SK-N-SH (cell line): ENCODE measurements around the gene MRNIP. TPM values are rescaled to one million over a fixed set of nuclear protein-coding genes. Genes with fewer than 3 reads are reported as not detected.

ENCODE experiments used
- CTCF ChIA-PET: fragments of 300-600, 350-600 bp; formaldehyde crosslinking; extraction: SDS; loops from one replicate; lab custom pipeline; 2021; lab: Yijun Ruan, JAX
- POLR2A ChIA-PET: fragments of 350-600 bp; sonication (Branson Sonifier 250); formaldehyde crosslinking; extraction: SDS; loops from one replicate; lab custom pipeline; 2020; ENCODE audit warnings: antibody characterized with exemption, inconsistent platforms; lab: Yijun Ruan, JAX
- DNase-seq: peaks from one replicate; pipeline ENCODE4 v3.0.0; 2012
- H2AFZ ChIP-seq: fragments of 200-600 bp; sonication (generic); 2 replicates; pipeline ENCODE4 v1.8.1; 2016; ENCODE audit warnings: antibody characterized with exemption, mild to moderate bottlenecking, low read depth
- H3F3A ChIP-seq: fragments of 200-600 bp; sonication (generic); replicated peaks from 2 replicates; pipeline ENCODE3; 2016; ENCODE audit warnings: antibody characterized with exemption, mild to moderate bottlenecking; ENCODE audit not compliant: insufficient read depth
- H3K27ac ChIP-seq, 2 experiments: fragments of 200-500 bp in 1 of 2; fragments of 200-600 bp in 1 of 2; sonication (Bioruptor generic) in 1 of 2; sonication (generic), shearing (Covaris generic) in 1 of 2; 2 replicates each; pipeline versions ENCODE4 v1.5.1 to v1.6.1; 2014 to 2016; ENCODE audit warnings: low read depth in 2 of 2, inconsistent platforms in 1 of 2, low read length in 1 of 2, mild to moderate bottlenecking in 1 of 2, mixed read lengths in 1 of 2
- H3K27me3 ChIP-seq: fragments of 200-600 bp; sonication (generic), shearing (Covaris generic); 2 replicates; pipeline ENCODE4 v1.6.1; 2016; ENCODE audit warnings: mixed run types; ENCODE audit not compliant: insufficient read depth
- H3K36me3 ChIP-seq, 2 experiments: fragments of 200-500 bp in 1 of 2; fragments of 200-600 bp in 1 of 2; sonication (Bioruptor generic) in 1 of 2; sonication (generic) in 1 of 2; replicated peaks in 1 of 2; 2 replicates each; pipeline versions ENCODE3 to v1.5.1; 2014 to 2016; ENCODE audit warnings: low read length in 1 of 2, mild to moderate bottlenecking in 1 of 2; ENCODE audit not compliant: insufficient read depth in 2 of 2, control insufficient read depth in 1 of 2
- H3K4me1 ChIP-seq, 2 experiments: fragments of 200-500 bp in 1 of 2; fragments of 200-600 bp in 1 of 2; sonication (Bioruptor generic) in 1 of 2; sonication (generic), shearing (Covaris generic) in 1 of 2; 2 replicates each; pipeline versions ENCODE4 v1.5.1 to v1.6.1; 2014 to 2016; ENCODE audit warnings: low read depth in 1 of 2, low read length in 1 of 2, mixed run types in 1 of 2; ENCODE audit not compliant: insufficient read depth in 2 of 2, control insufficient read depth in 1 of 2
- H3K4me2 ChIP-seq: fragments of 200-600 bp; sonication (generic), shearing (Covaris generic); 2 replicates; pipeline ENCODE4 v1.6.1; 2017; ENCODE audit warnings: mixed run types
- H3K4me3 ChIP-seq, 2 experiments: fragments of 200-500 bp in 1 of 2; fragments of 200-600 bp in 1 of 2; sonication (Bioruptor generic) in 1 of 2; sonication (generic), shearing (Covaris generic) in 1 of 2; 2 replicates each; pipeline versions ENCODE4 v1.5.1 to v1.8.1; 2014 to 2016; ENCODE audit warnings: low read depth in 2 of 2, inconsistent platforms in 1 of 2, low read length in 1 of 2, mild to moderate bottlenecking in 1 of 2, mixed read lengths in 1 of 2, moderate library complexity in 1 of 2
- H3K79me2 ChIP-seq: fragments of 200-600 bp; sonication (generic); 2 replicates; pipeline ENCODE4 v1.8.1; 2017; ENCODE audit warnings: mild to moderate bottlenecking; ENCODE audit not compliant: insufficient read depth
- H3K9ac ChIP-seq: fragments of 200-600 bp; sonication (generic); 2 replicates; pipeline ENCODE4 v1.6.1; 2017; ENCODE audit warnings: mixed run types
- H3K9me2 ChIP-seq: fragments of 200-600 bp; sonication (generic); 2 replicates; pipeline ENCODE4 v1.6.1; 2017; ENCODE audit warnings: mixed run types
- H3K9me3 ChIP-seq: fragments of 200-600 bp; sonication (generic); 2 replicates; pipeline ENCODE4 v1.6.1; 2017; ENCODE audit warnings: mixed run types, mild to moderate bottlenecking, moderate library complexity
- H4K20me1 ChIP-seq: fragments of 200-600 bp; sonication (generic); 2 replicates; pipeline ENCODE4 v1.6.1; 2017; ENCODE audit warnings: mild to moderate bottlenecking, mixed run types; ENCODE audit not compliant: insufficient read depth
- CHD2 ChIP-seq: fragments of 150-350 bp; IDR thresholded peaks from 2 replicates; pipeline ENCODE4 v1.6.1; 2018; ENCODE audit warnings: low read length; ENCODE audit not compliant: partially characterized antibody
- ELF1 ChIP-seq: IDR thresholded peaks from 2 replicates; pipeline ENCODE4 v1.4.0; 2012
- EP300 ChIP-seq, 2 experiments: IDR thresholded peaks; 2 replicates each; pipeline versions ENCODE4 v1.4.0 to v1.6.1; 2012; ENCODE audit warnings: borderline replicate concordance in 1 of 2, low read depth in 1 of 2, low read length in 1 of 2
- EZH2phosphoT487 ChIP-seq: fragments of 200-600 bp; sonication (generic); IDR thresholded peaks from 2 replicates; pipeline ENCODE4 v1.6.1; 2017; ENCODE audit warnings: low read depth, mixed run types, mild to moderate bottlenecking, antibody characterized with exemption, moderate library complexity, borderline replicate concordance
- FOSL2 ChIP-seq: IDR thresholded peaks from 2 replicates; pipeline ENCODE4 v1.4.0; 2012; ENCODE audit warnings: low read depth, mild to moderate bottlenecking, moderate library complexity, borderline replicate concordance
- FOXM1 ChIP-seq: IDR thresholded peaks from 2 replicates; pipeline ENCODE4 v1.4.0; 2012; ENCODE audit warnings: low read depth, mild to moderate bottlenecking
- GABPA ChIP-seq: IDR thresholded peaks from 2 replicates; pipeline ENCODE4 v1.4.0; 2012; ENCODE audit warnings: low read depth, mild to moderate bottlenecking
- GATA2 ChIP-seq: sonication (generic); formaldehyde crosslinking; IDR thresholded peaks from 2 replicates; pipeline ENCODE4 v1.5.0; 2020; ENCODE audit warnings: mild to moderate bottlenecking, missing genetic modification reagents
- IRF3 ChIP-seq: fragments of 150-350 bp; IDR thresholded peaks from 2 replicates; pipeline ENCODE4 v1.6.1; 2016; ENCODE audit warnings: mild to moderate bottlenecking, low read depth, low read length
- JUND ChIP-seq: IDR thresholded peaks from 2 replicates; pipeline ENCODE4 v1.4.0; 2012
- MAX ChIP-seq: IDR thresholded peaks from 2 replicates; pipeline ENCODE4 v1.4.0; 2012; ENCODE audit warnings: low read depth
- NFIC ChIP-seq: IDR thresholded peaks from 2 replicates; pipeline ENCODE4 v1.4.0; 2012; ENCODE audit warnings: borderline replicate concordance
- PBX3 ChIP-seq: IDR thresholded peaks from 2 replicates; pipeline ENCODE4; 2012
- POLR2AphosphoS5 ChIP-seq: IDR thresholded peaks from 2 replicates; pipeline ENCODE4 v1.6.1; 2012; ENCODE audit warnings: low read depth, low read length
- RAD21 ChIP-seq: IDR thresholded peaks from 2 replicates; pipeline ENCODE4 v1.6.1; 2012; ENCODE audit warnings: mild to moderate bottlenecking, low read length
- RXRA ChIP-seq: IDR thresholded peaks from 2 replicates; pipeline ENCODE4 v1.4.0; 2012; ENCODE audit warnings: low read depth, mild to moderate bottlenecking, borderline replicate concordance
- TAF1 ChIP-seq: IDR thresholded peaks from 2 replicates; pipeline ENCODE4 v1.6.1; 2012; ENCODE audit warnings: low read depth, mild to moderate bottlenecking, low read length, moderate library complexity, borderline replicate concordance
- TEAD4 ChIP-seq: IDR thresholded peaks from 2 replicates; pipeline ENCODE4 v1.4.0; 2012; ENCODE audit warnings: mild to moderate bottlenecking, borderline replicate concordance; ENCODE audit not compliant: insufficient read depth
- YY1 ChIP-seq: IDR thresholded peaks from 2 replicates; pipeline ENCODE4 v1.4.0; 2012; ENCODE audit warnings: low read depth, mild to moderate bottlenecking
- ZBTB33 ChIP-seq: IDR thresholded peaks from 2 replicates; pipeline ENCODE4 v1.4.0; 2012; ENCODE audit warnings: low read depth, borderline replicate concordance
- WGBS: methylation state at CpG from one replicate; pipeline ENCODE4 v1.1.6; 2017; ENCODE audit warnings: low lambda C conversion rate; 5-methylcytosine and 5-hydroxymethylcytosine counted together
- polyA plus RNA-seq, 3 experiments: library from polyadenylated mRNA; depleted of rRNA; stranded (reverse); fragments of >200 nt; gene quantifications; 2 replicates each; pipeline ENCODE4 v1.2.3, GENCODE V29; 2012

The MRNIP gene
- polyA plus RNA-seq, 1 of the 3 experiments (the other 2 are of a cell fraction): 32.8 TPM

- DNase-seq: peak; percentile 12
- 0 out of 4 replicates have a peak overlapping the region, but pooled peaks of 1 of the 2 experiments have one; percentile 15 for H3K27ac ChIP-seq
- no peaks in the 10 kb centered on the region for H3K9me3 ChIP-seq
- H4K20me1 ChIP-seq: peaks cover 81% of the 10 kb centered on the region
- H3K36me3 ChIP-seq: peaks cover 72 to 90% of the 10 kb centered on the region in 2 experiments
- 72% methylated on average over 9 of the region's 9 CpGs for WGBS
- H2AFZ ChIP-seq: no peak overlapping the region
- no peak overlapping the region for H3K9ac ChIP-seq
- H3K4me1 ChIP-seq: peaks cover 4 to 5% of the 10 kb centered on the region in 2 experiments; a peak in 3 of 4 replicates
- H3K9me2 ChIP-seq: no peaks in the 10 kb centered on the region
- peaks cover 75% of the 10 kb centered on the region for H3K79me2 ChIP-seq
- 0 out of 2 replicates have a peak overlapping the region, but pooled peaks have one; percentile 4 for H3K4me2 ChIP-seq
- TF ChIP-seq FOSL2: peak; percentile 27; the same call in 1 of the 2 replicates
- no peak for TF ChIP-seq POLR2AphosphoS5
- no peak for TF ChIP-seq CHD2
- H3K4me3 ChIP-seq: no peak overlapping the region
- ChIA-PET POLR2A (no interaction called here), CTCF (no interaction called here)
- no peaks in the 10 kb centered on the region for H3K27me3 ChIP-seq
- H3F3A ChIP-seq: peaks cover 23% of the 10 kb centered on the region
Measured at GRCh38 chr5:179827680-179828079, 30.9 kb downstream of the MRNIP start.

GRCh38 chr5:179825655-179826182 is 32.9 kb downstream of the MRNIP start:
- no peak for TF ChIP-seq ELF1
- no peak for TF ChIP-seq IRF3
- no peak for TF ChIP-seq GABPA
- TF ChIP-seq YY1: no peak
- no peak for TF ChIP-seq MAX
- TF ChIP-seq TAF1: no peak
- no peak for TF ChIP-seq FOXM1
- no peak for TF ChIP-seq GATA2 (CRISPR knock-in tag)
- TF ChIP-seq RAD21: no peak
- no peak for TF ChIP-seq EP300 (IDR thresholded peaks at IDR 0.05; ENCODE audit: borderline replicate concordance in 1 of 2, low read depth in 1 of 2, low read length in 1 of 2)
- no peak for TF ChIP-seq NFIC
- no peak for TF ChIP-seq RXRA
- no peak for TF ChIP-seq JUND
- TF ChIP-seq POLR2AphosphoS5: no peak
- no peak for TF ChIP-seq CHD2
- TF ChIP-seq TEAD4: no peak
- TF ChIP-seq ZBTB33: no peak
- no peak for TF ChIP-seq EZH2phosphoT487
- no peak for TF ChIP-seq PBX3
- Histone ChIP-seq H3K9me3 (no peaks in the 10 kb centered on the region), H3K9me2 (no peaks in the 10 kb centered on the region), H3K4me1 (peaks cover 8 to 13% of the 10 kb centered on the region in 2 experiments), H3K27me3 (no peaks in the 10 kb centered on the region), H3K36me3 (peaks cover 64 to 75% of the 10 kb centered on the region in 2 experiments), H3K9ac (no peak overlapping the region), H2AFZ (no peak overlapping the region), H3K4me3 (no peak overlapping the region), H3K79me2 (peaks cover 88% of the 10 kb centered on the region), H3F3A (peaks cover 15% of the 10 kb centered on the region), H4K20me1 (peaks cover 83% of the 10 kb centered on the region), H3K4me2 (no peak overlapping the region), H3K27ac (no peak overlapping the region)
- peak; percentile 36 for DNase-seq
- WGBS: 83% methylated on average over 13 of the region's 13 CpGs
- ChIA-PET POLR2A (no interaction called here), CTCF (interaction anchor here (1.0 to 2.0 kb wide), 2 partner anchors 12 to 23 kb away, joined by 3 to 5 read pairs; no protein-coding TSS in a partner anchor)
